Loucy (cell line): ENCODE data around the gene PFKFB2.

Experiments used
- H2AFZ ChIP-seq: fragments of 200-600 bp; sonication (generic); 2 replicates; pipeline ENCODE4 v1.6.0; 2016; ENCODE audit warnings: antibody characterized with exemption, mild to moderate bottlenecking, low read length, moderate library complexity
- H3F3A ChIP-seq: fragments of 200-600 bp; 2 replicates; pipeline ENCODE4 v1.6.0; 2016; ENCODE audit warnings: antibody characterized with exemption, low read depth, mild to moderate bottlenecking
- H3K27me3 ChIP-seq: fragments of 200-600 bp; sonication (generic); 2 replicates; pipeline ENCODE4 v1.6.1; 2014; ENCODE audit warnings: low read length, mild to moderate bottlenecking; ENCODE audit not compliant: insufficient read depth, poor library complexity, severe bottlenecking
- H3K36me3 ChIP-seq: fragments of 200-600 bp; sonication (generic); 2 replicates; pipeline ENCODE4 v1.6.1; 2016; ENCODE audit warnings: low read length; ENCODE audit not compliant: insufficient read depth
- H3K4me1 ChIP-seq: fragments of 200-600 bp; sonication (generic); 2 replicates; pipeline ENCODE4 v1.5.1; 2014; ENCODE audit warnings: low read length, mild to moderate bottlenecking; ENCODE audit not compliant: insufficient read depth, poor library complexity, severe bottlenecking
- H3K4me2 ChIP-seq: fragments of 200-600 bp; sonication (generic); 2 replicates; pipeline ENCODE4 v1.6.0; 2014; ENCODE audit warnings: antibody characterized with exemption, low read length, low read depth, mild to moderate bottlenecking; ENCODE audit not compliant: poor library complexity, severe bottlenecking
- H3K4me3 ChIP-seq: fragments of 200-600 bp; sonication (generic); 2 replicates; pipeline ENCODE4 v1.5.1; 2014; ENCODE audit warnings: low read length, mild to moderate bottlenecking, mixed read lengths; ENCODE audit not compliant: poor library complexity, severe bottlenecking
- H3K79me2 ChIP-seq: fragments of 200-600 bp; sonication (generic); 2 replicates; pipeline ENCODE4 v1.6.1; 2014; ENCODE audit warnings: low read length; ENCODE audit not compliant: insufficient read depth
- H3K9ac ChIP-seq: fragments of 200-600 bp; sonication (generic); 2 replicates; pipeline ENCODE4 v1.6.0; 2014; ENCODE audit warnings: mild to moderate bottlenecking, low read depth, low read length, moderate library complexity; ENCODE audit not compliant: poor library complexity, severe bottlenecking
- H3K9me2 ChIP-seq: fragments of 200-600 bp; sonication (generic); replicated peaks from 2 replicates; pipeline ENCODE4 v1.6.1; 2016; ENCODE audit warnings: low read depth, low read length, mixed read lengths
- H3K9me3 ChIP-seq: fragments of 200-600 bp; sonication (generic); 2 replicates; pipeline ENCODE4 v1.6.1; 2014; ENCODE audit warnings: mild to moderate bottlenecking, antibody characterized with exemption, low read length, low read depth; ENCODE audit not compliant: insufficient read depth
- H4K20me1 ChIP-seq: fragments of 200-600 bp; sonication (generic); 2 replicates; pipeline ENCODE4 v1.6.0; 2014; ENCODE audit warnings: antibody characterized with exemption, low read length, mild to moderate bottlenecking; ENCODE audit not compliant: insufficient read depth, poor library complexity, severe bottlenecking
- CTCF ChIP-seq: fragments of 200-600 bp; sonication (generic); conservative IDR thresholded peaks from 2 replicates; pipeline ENCODE4 v1.5.1; 2014; ENCODE audit warnings: mild to moderate bottlenecking, antibody characterized with exemption, low read length
- EZH2phosphoT487 ChIP-seq: fragments of 200-600 bp; IDR thresholded peaks from 2 replicates; pipeline ENCODE4 v1.6.1; 2018; ENCODE audit warnings: antibody characterized with exemption, mild to moderate bottlenecking, moderate library complexity, borderline replicate concordance

The PFKFB2 gene

GRCh38 chr1:207021876-207022596, 31.0 kb upstream of the PFKFB2 start:
- H3K9me2 ChIP-seq = no peaks in the 10 kb centered on the region
- H3K4me1 ChIP-seq = peaks cover 3% of the 10 kb centered on the region
- H3K9ac ChIP-seq = no peak overlapping the region
- no peak for TF ChIP-seq EZH2phosphoT487
- TF ChIP-seq CTCF = no peak
- no peaks in the 10 kb centered on the region for H3F3A ChIP-seq
- H3K4me3 ChIP-seq = no peak overlapping the region
- no peak overlapping the region for H2AFZ ChIP-seq
- no peaks in the 10 kb centered on the region for H3K9me3 ChIP-seq
- H4K20me1 ChIP-seq = no peaks in the 10 kb centered on the region
- H3K27me3 ChIP-seq = no peaks in the 10 kb centered on the region
- H3K36me3 ChIP-seq = no peaks in the 10 kb centered on the region
- no peak overlapping the region for H3K4me2 ChIP-seq
- no peaks in the 10 kb centered on the region for H3K79me2 ChIP-seq

- Histone ChIP-seq H3K9ac (no peak overlapping the region), H3K4me3 (no peak overlapping the region), H4K20me1 (no peaks in the 10 kb centered on the region), H3K4me2 (no peak overlapping the region), H3K36me3 (no peaks in the 10 kb centered on the region), H3K79me2 (no peaks in the 10 kb centered on the region), H3K9me2 (no peaks in the 10 kb centered on the region), H3K27me3 (no peaks in the 10 kb centered on the region), H3K9me3 (no peaks in the 10 kb centered on the region), H3K4me1 (peaks cover 3% of the 10 kb centered on the region), H3F3A (no peaks in the 10 kb centered on the region), H2AFZ (no peak overlapping the region)
- TF ChIP-seq EZH2phosphoT487 = no peak
- no peak for TF ChIP-seq CTCF
Measured at GRCh38 chr1:207022996-207023679, 29.9 kb upstream of the PFKFB2 start.

GRCh38 chr1:207024202-207025145, 28.6 kb upstream of the PFKFB2 start:
- no peaks in the 10 kb centered on the region for H3K27me3 ChIP-seq
- H3F3A ChIP-seq = no peaks in the 10 kb centered on the region
- TF ChIP-seq CTCF = no peak
- H2AFZ ChIP-seq = no peak overlapping the region
- H3K4me1 ChIP-seq = peaks cover 3% of the 10 kb centered on the region
- H3K4me3 ChIP-seq = no peak overlapping the region
- H3K4me2 ChIP-seq = no peak overlapping the region
- no peaks in the 10 kb centered on the region for H3K79me2 ChIP-seq
- H3K9me3 ChIP-seq = no peaks in the 10 kb centered on the region
- H3K9me2 ChIP-seq = no peaks in the 10 kb centered on the region
- H4K20me1 ChIP-seq = no peaks in the 10 kb centered on the region
- H3K36me3 ChIP-seq = no peaks in the 10 kb centered on the region
- no peak overlapping the region for H3K9ac ChIP-seq
